RWPE1 (cell line): ENCODE measurements around the gene OR4P4.

Experiments used
- CTCF ChIA-PET: fragments of 350-600 bp; sonication (Branson Sonifier 250); formaldehyde crosslinking; extraction: SDS; loops from one replicate; lab custom pipeline; 2021; lab: Yijun Ruan, JAX
- POLR2A ChIA-PET: fragments of 400-600 bp; formaldehyde crosslinking; extraction: SDS; loops from one replicate; lab custom pipeline; 2020; ENCODE audit warnings: antibody characterized with exemption; ENCODE audit not compliant: low non-redundant PET; lab: Yijun Ruan, JAX
- DNase-seq: peaks from one replicate; pipeline ENCODE4 v3.0.0; 2012; ENCODE audit warnings: low spot score
- H3K27ac ChIP-seq: fragments of 450-650 bp; 2 replicates; pipeline ENCODE4 v1.5.1; 2017
- TF ChIP-seq, protein P1 (sequence below): fragments of 450-650 bp; conservative IDR thresholded peaks from 2 replicates; pipeline ENCODE4 v1.5.1; 2017; ENCODE audit warnings: low read depth, mild to moderate bottlenecking

The OR4P4 gene

DNA sequence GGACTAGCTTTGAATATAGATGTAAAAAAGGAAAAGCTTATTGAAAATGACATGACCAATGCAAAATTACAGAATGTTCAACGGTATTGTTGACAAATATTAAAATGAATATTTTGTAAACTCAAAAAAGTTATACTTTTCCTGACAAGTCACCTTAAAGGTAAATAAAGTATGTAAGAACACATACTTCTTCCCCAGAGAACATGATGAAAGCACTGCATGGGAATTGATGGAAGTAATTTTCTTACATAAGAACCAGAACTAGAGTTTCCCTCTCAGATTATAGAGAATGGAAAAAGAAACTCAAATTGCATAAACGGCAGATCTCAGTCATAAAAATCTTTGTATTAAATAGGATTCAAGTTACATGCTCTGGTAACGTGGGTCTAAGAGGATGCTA, at the start of gene OR4P4:
Gene OR4P4 (plus strand): TSS at position 301 of the 400 bp plus-strand sequence.
- ChIA-PET CTCF (no interaction called here), POLR2A (no interaction called here)
- no peak within 1 kb of the TSS for H3K27ac ChIP-seq
- TF ChIP-seq, protein P1, sequence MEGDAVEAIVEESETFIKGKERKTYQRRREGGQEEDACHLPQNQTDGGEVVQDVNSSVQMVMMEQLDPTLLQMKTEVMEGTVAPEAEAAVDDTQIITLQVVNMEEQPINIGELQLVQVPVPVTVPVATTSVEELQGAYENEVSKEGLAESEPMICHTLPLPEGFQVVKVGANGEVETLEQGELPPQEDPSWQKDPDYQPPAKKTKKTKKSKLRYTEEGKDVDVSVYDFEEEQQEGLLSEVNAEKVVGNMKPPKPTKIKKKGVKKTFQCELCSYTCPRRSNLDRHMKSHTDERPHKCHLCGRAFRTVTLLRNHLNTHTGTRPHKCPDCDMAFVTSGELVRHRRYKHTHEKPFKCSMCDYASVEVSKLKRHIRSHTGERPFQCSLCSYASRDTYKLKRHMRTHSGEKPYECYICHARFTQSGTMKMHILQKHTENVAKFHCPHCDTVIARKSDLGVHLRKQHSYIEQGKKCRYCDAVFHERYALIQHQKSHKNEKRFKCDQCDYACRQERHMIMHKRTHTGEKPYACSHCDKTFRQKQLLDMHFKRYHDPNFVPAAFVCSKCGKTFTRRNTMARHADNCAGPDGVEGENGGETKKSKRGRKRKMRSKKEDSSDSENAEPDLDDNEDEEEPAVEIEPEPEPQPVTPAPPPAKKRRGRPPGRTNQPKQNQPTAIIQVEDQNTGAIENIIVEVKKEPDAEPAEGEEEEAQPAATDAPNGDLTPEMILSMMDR, result no peak
- DNase-seq, result no peak

DNA sequence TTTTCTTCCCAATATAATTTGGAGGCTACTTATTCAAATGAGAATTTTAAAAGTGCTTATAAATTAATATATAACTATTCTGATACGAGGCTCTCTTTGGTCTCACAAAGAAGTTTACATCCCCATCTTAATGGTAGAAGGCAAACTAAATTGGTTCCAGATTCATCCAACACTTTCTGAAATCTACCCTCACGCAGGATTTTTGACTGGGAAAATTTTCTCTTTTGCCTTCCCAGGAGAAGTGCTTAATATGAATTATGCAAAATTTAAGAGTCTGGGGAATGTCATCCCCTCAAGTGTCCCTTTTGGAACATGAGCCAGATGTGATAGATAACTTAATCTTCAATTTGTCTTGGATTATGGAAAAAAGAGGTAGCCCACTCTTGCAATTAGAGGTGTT, 27.4 kb upstream of the OR4P4 start, which contains the start of gene OR4C11:
Gene OR4C11 (minus strand): TSS at position 101 of the 400 bp plus-strand sequence. CDS start 3,272 bp downstream, outside the sequence.
- CTCF ChIA-PET, result no interaction called here
- no peak within 1 kb of the TSS for H3K27ac ChIP-seq
- no peak for DNase-seq
- POLR2A ChIA-PET, result no interaction called here
- TF ChIP-seq, protein P1, result no peak

DNA sequence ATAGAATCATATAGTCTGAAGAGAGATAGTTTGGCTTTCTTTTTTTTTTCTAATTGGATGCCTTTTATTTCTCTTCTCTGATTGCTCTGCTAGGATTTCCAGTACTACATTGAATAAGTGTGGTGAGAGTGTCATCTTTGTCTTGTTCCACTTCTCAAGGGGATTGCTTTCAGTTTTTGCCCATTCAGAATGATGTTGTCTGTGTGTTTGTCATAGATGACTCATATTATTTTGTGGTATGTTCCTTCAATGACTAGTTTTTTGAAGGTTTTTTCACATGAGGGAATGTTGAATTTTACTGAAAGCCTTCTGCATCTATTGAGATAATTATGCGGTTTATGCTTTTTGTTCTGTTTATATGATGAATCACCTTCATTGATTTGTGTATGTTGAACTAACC, 10.4 kb upstream of the OR4P4 start:
- TF ChIP-seq, protein P1, result no peak
- CTCF ChIA-PET, result no interaction called here
- POLR2A ChIA-PET, result no interaction called here

DNA sequence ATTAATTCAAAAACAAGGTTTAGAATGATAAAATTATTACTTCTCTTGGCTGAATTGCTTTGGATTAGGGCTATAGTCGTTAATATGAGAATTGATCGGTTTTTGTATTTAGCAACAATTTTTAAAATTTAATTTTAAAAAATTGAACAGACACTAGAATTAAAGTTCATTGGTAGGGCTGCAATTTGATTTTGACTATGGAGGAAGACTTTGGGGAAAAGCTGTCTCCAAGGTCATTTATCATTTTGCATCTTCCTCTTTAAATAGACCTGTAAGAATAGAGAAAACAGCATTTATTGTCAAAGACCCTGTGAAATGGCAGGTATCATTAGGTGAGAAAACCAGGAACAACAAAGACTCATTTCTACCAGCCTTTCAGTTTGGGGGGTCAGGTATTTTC, 13.1 kb downstream of the OR4P4 start, which contains the start of gene OR4S2:
Gene OR4S2 (plus strand): TSS at position 301 of the 400 bp plus-strand sequence. CDS start 2,577 bp downstream, outside the sequence.
- ChIA-PET CTCF (no interaction called here), POLR2A (no interaction called here)
- TF ChIP-seq, protein P1, result no peak
- DNase-seq, result no peak
- no peak within 1 kb of the TSS for H3K27ac ChIP-seq

More for the DNA sequence above, 10.4 kb upstream of the OR4P4 start:
- H3K27ac ChIP-seq, result no peak overlapping the region
- no peak for DNase-seq

DNA sequence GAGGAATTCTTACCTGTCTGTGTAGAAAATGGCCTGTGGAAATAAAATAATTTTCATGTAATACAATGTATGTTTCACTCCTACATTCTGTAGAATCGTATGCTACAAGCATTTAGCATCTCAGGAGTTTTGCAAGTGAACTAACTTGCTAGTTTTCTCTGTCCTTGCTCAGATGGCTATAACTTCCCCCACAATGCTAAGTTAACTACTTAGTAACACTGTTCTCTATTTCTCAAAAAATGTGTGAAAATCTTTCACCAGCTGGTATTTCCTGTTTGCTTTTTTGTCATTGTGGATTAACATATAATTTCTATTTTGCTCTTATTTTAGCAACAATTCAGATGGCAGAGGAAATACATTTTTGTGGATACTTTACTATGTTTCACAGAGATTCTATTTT, 17.6 kb downstream of the OR4P4 start:
- ChIA-PET CTCF (no interaction called here), POLR2A (no interaction called here)
- no peak overlapping the region for H3K27ac ChIP-seq
- TF ChIP-seq, protein P1, result no peak
- no peak for DNase-seq

DNA sequence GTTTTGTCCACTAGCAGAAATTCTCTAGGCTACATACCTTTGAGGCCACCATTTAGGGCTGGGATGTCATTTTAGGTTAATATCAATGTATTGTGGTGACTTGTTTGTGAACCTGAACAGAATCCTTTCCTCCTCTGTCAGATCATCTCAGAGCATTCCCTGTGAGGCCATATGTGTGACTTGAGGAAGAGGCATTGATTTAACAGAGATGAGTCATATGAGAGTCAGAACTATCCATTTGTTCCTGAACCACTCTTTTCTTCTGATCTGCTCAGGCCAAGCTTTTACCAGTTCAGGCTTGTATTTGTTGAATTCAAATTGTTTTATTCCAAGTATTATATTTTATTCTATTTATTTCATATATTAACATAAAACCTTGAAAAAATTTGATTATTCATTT, 20.2 kb downstream of the OR4P4 start:
- TF ChIP-seq, protein P1, result no peak
- DNase-seq, result no peak
- CTCF ChIA-PET, result no interaction called here
- H3K27ac ChIP-seq, result no peak overlapping the region
- POLR2A ChIA-PET, result no interaction called here
